Fibroblast of the aortic adventitia (primary cell): ENCODE measurements around the gene DYRK2. TPM values are rescaled to one million over a fixed set of nuclear protein-coding genes. Genes with fewer than 3 reads are reported as not detected.

Experiments
- DNase-seq: peaks from one replicate; pipeline ENCODE4 v3.0.0-alpha.2; 2010; ENCODE audit warnings: low read depth
- H3K4me3 ChIP-seq: 2 replicates; pipeline ENCODE4 v1.5.1; 2011; ENCODE audit warnings: low read depth, mild to moderate bottlenecking, control low read depth, low read length, moderate library complexity
- CTCF ChIP-seq: IDR thresholded peaks from 2 replicates; pipeline ENCODE4 v1.5.1; 2011; ENCODE audit warnings: mild to moderate bottlenecking, low read length, control low read depth, inconsistent platforms; ENCODE audit not compliant: insufficient read depth
- total RNA-seq: library from RNA; depleted of rRNA; stranded (reverse); fragments of >200 nt; gene quantifications from 2 replicates; pipeline ENCODE4 v1.2.3, GENCODE V29; 2012; ENCODE audit warnings: low replicate concordance

DYRK2 gene
- total RNA-seq, 1 donor: 32.1 TPM

- H3K4me3 ChIP-seq: no peak overlapping the region
- TF ChIP-seq CTCF: no peak
- DNase-seq: no peak
These were observed 42.7 kb downstream of the DYRK2 start for GRCh38 chr12:67691220-67691619.

- no peak overlapping the region for H3K4me3 ChIP-seq
- no peak for TF ChIP-seq CTCF
- DNase-seq: no peak
These were observed 43.6 kb downstream of the DYRK2 start for GRCh38 chr12:67692135-67692534.

- TF ChIP-seq CTCF: no peak
- H3K4me3 ChIP-seq: no peak overlapping the region
- DNase-seq: no peak
These were observed 44.4 kb downstream of the DYRK2 start for GRCh38 chr12:67692966-67693365.

GRCh38 chr12:67693894-67694293 is 45.3 kb downstream of the DYRK2 start:
- no peak for TF ChIP-seq CTCF
- no peak for DNase-seq

GRCh38 chr12:67694306-67694900 is 45.9 kb downstream of the DYRK2 start:
- DNase-seq: no peak
- H3K4me3 ChIP-seq: no peak overlapping the region
- TF ChIP-seq CTCF: no peak

More at GRCh38 chr12:67693894-67694293, 45.3 kb downstream of the DYRK2 start:
- H3K4me3 ChIP-seq: no peak overlapping the region

GRCh38 chr12:67695974-67696373 is 47.4 kb downstream of the DYRK2 start:
- H3K4me3 ChIP-seq: no peak overlapping the region
- no peak for DNase-seq
- TF ChIP-seq CTCF: no peak

- H3K4me3 ChIP-seq: no peak overlapping the region
- no peak for DNase-seq
- TF ChIP-seq CTCF: no peak
These were observed 48.9 kb downstream of the DYRK2 start for GRCh38 chr12:67697443-67697842.
